ENCODE results near the gene EPAS1. TPM values are rescaled to one million over a fixed set of nuclear protein-coding genes. Genes with fewer than 3 reads are reported as not detected.
A peak's percentile ranks its signal among the peaks of the same experiment; 100 is the strongest.

EPAS1 gene
- total RNA-seq, 1 experiment from 2014 or later = 55.9 TPM

GRCh38 chr2:46297546-46298271 lies 502 bp downstream of the EPAS1 start (continued):
- TF ChIP-seq, protein P1, sequence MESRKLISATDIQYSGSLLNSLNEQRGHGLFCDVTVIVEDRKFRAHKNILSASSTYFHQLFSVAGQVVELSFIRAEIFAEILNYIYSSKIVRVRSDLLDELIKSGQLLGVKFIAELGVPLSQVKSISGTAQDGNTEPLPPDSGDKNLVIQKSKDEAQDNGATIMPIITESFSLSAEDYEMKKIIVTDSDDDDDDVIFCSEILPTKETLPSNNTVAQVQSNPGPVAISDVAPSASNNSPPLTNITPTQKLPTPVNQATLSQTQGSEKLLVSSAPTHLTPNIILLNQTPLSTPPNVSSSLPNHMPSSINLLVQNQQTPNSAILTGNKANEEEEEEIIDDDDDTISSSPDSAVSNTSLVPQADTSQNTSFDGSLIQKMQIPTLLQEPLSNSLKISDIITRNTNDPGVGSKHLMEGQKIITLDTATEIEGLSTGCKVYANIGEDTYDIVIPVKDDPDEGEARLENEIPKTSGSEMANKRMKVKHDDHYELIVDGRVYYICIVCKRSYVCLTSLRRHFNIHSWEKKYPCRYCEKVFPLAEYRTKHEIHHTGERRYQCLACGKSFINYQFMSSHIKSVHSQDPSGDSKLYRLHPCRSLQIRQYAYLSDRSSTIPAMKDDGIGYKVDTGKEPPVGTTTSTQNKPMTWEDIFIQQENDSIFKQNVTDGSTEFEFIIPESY (IDR thresholded peaks at IDR 0.05; ENCODE audit: extremely low read depth, insufficient replicate concordance, low read length) = no peak

- ChIA-PET CTCF (interaction anchor here (1.2 kb wide), 1 partner anchor 235 kb away, joined by 5 read pairs; no protein-coding TSS in a partner anchor), RAD21 (ENCODE audit: low non-redundant PET in 1 of 2, low total read pairs in 2 of 2, uncharacterized antibody in 2 of 2, unreplicated experiment in 2 of 2) (no interaction called here), POLR2A (interaction anchor here (1.6 kb wide), 1 partner anchor 17 kb away, joined by 7 read pairs; no protein-coding TSS in a partner anchor)
- Histone ChIP-seq H3K4me2 (ENCODE audit: low read length) (peak overlapping the region; percentile 100), H2AFZ (ENCODE audit: low read depth, low read length, poor library complexity, severe bottlenecking) (peak overlapping the region; percentile 49), H3K36me3 (ENCODE audit: control insufficient read depth in 1 of 2, insufficient read depth in 2 of 2, low read length in 2 of 2) (no peaks in the 10 kb centered on the region), H3K27me3 (ENCODE audit: insufficient read depth, low read length) (no peaks in the 10 kb centered on the region), H3K9me3 (ENCODE audit: control insufficient read depth in 1 of 2, insufficient read depth in 1 of 2, low read depth in 1 of 2, low read length in 2 of 2) (no peaks in the 10 kb centered on the region), H3K4me1 (ENCODE audit: control insufficient read depth in 1 of 2, insufficient read depth in 2 of 2, low read length in 2 of 2) (peaks cover 12 to 39% of the 10 kb centered on the region in 2 experiments; a peak in 3 of 4 replicates), H3K4me3 (replicated peaks in 1 of 2; ENCODE audit: low read depth in 1 of 2, low read length in 2 of 2) (peak overlapping the region; percentile 75 to 91), H3K79me2 (ENCODE audit: insufficient read depth, low read length) (peaks cover 30% of the 10 kb centered on the region; the same call in 1 of the 2 replicates), H4K20me1 (ENCODE audit: insufficient read depth) (no peaks in the 10 kb centered on the region), H3K9me2 (ENCODE audit: insufficient read depth) (no peaks in the 10 kb centered on the region), H3K9ac (ENCODE audit: low read length) (peak overlapping the region; percentile 68), H3K27ac (ENCODE audit: low read depth, low read length) (peak overlapping the region; percentile 74)
- no peak for ATAC-seq
- intact Hi-C loops (cut with micrococcal nuclease) = loop anchor here (1.0 kb wide), 2 partner anchors 235 to 287 kb away; no protein-coding TSS in a partner anchor
- BruUV-seq (replicated peaks) = no TSS peak
- no peak for DNase-seq (ENCODE audit: low read depth, low spot score)
- TF ChIP-seq JUND (IDR thresholded peaks at IDR 0.05) (no peak), POLR2A (IDR thresholded peaks at IDR 0.05; ENCODE audit: borderline replicate concordance, extremely low read depth, insufficient read depth, insufficient read length) (no peak), POLR2AphosphoS5 (IDR thresholded peaks at IDR 0.05; ENCODE audit: low read depth, low read length) (no peak), EZH2 (IDR thresholded peaks at IDR 0.05) (no peak), RAD21 (IDR thresholded peaks at IDR 0.05; ENCODE audit: low read depth) (no peak), SP1 (IDR thresholded peaks at IDR 0.05; ENCODE audit: low read depth) (no peak), CEBPB (IDR thresholded peaks at IDR 0.05; ENCODE audit: low read depth) (no peak), SRF (IDR thresholded peaks at IDR 0.05; ENCODE audit: low read depth) (no peak), MAX (IDR thresholded peaks at IDR 0.05) (no peak), ELF1 (IDR thresholded peaks at IDR 0.05; ENCODE audit: borderline replicate concordance, low read depth) (no peak), TCF7L2 (IDR thresholded peaks at IDR 0.05; ENCODE audit: borderline replicate concordance, extremely low read depth, insufficient read depth, insufficient read length) (no peak), CTCF (IDR thresholded peaks at IDR 0.05 in 2 of 3, conservative IDR thresholded peaks at IDR 0.05 in 1 of 3; ENCODE audit: borderline replicate concordance in 1 of 3, insufficient read depth in 1 of 3, low read depth in 2 of 3, low read length in 2 of 3) (no peak), EGR1 (IDR thresholded peaks at IDR 0.05; ENCODE audit: low read depth) (no peak)
- TF ChIP-seq, protein P2, sequence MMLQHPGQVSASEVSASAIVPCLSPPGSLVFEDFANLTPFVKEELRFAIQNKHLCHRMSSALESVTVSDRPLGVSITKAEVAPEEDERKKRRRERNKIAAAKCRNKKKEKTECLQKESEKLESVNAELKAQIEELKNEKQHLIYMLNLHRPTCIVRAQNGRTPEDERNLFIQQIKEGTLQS (IDR thresholded peaks at IDR 0.05) = no peak
- TF ChIP-seq, protein P3, sequence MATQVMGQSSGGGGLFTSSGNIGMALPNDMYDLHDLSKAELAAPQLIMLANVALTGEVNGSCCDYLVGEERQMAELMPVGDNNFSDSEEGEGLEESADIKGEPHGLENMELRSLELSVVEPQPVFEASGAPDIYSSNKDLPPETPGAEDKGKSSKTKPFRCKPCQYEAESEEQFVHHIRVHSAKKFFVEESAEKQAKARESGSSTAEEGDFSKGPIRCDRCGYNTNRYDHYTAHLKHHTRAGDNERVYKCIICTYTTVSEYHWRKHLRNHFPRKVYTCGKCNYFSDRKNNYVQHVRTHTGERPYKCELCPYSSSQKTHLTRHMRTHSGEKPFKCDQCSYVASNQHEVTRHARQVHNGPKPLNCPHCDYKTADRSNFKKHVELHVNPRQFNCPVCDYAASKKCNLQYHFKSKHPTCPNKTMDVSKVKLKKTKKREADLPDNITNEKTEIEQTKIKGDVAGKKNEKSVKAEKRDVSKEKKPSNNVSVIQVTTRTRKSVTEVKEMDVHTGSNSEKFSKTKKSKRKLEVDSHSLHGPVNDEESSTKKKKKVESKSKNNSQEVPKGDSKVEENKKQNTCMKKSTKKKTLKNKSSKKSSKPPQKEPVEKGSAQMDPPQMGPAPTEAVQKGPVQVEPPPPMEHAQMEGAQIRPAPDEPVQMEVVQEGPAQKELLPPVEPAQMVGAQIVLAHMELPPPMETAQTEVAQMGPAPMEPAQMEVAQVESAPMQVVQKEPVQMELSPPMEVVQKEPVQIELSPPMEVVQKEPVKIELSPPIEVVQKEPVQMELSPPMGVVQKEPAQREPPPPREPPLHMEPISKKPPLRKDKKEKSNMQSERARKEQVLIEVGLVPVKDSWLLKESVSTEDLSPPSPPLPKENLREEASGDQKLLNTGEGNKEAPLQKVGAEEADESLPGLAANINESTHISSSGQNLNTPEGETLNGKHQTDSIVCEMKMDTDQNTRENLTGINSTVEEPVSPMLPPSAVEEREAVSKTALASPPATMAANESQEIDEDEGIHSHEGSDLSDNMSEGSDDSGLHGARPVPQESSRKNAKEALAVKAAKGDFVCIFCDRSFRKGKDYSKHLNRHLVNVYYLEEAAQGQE (IDR thresholded peaks at IDR 0.05; ENCODE audit: low read depth) = no peak
These were observed 990 bp downstream of the EPAS1 start for GRCh38 chr2:46298272-46298521.

Data from HCT116 (cell line).